Measurements from ENCODE around the gene KRT14. TPM values are rescaled to one million over a fixed set of nuclear protein-coding genes. Genes with fewer than 3 reads are reported as not detected.

The KRT14 gene
- total RNA-seq, 2 experiments from 2014 or later: not detected

GRCh38 chr17:41538565-41538991 is 48.1 kb downstream of the KRT14 start:
- no peaks in the 10 kb centered on the region for H3K36me3 Mint-ChIP-seq (ENCODE audit: low read depth)
- H3K9me3 Mint-ChIP-seq (ENCODE audit: insufficient read depth): no peaks in the 10 kb centered on the region
- no peak overlapping the region for H3K4me3 Mint-ChIP-seq
- peaks cover 8% of the 10 kb centered on the region for H3K27me3 Mint-ChIP-seq (ENCODE audit: low read depth)
- POLR2A ChIA-PET: no interaction called here
- no peak for DNase-seq
- H3K4me1 Mint-ChIP-seq (ENCODE audit: low read depth): no peaks in the 10 kb centered on the region
- no peak for ATAC-seq
- CTCF ChIA-PET: interaction anchor here (0.6 to 0.8 kb wide), 2 partner anchors 10 to 124 kb away, joined by 3 to 4 read pairs; no protein-coding TSS in a partner anchor
- no peak overlapping the region for H3K27ac Mint-ChIP-seq

GRCh38 chr17:41537990-41538389 is 48.7 kb downstream of the KRT14 start:
- no peaks in the 10 kb centered on the region for H3K36me3 Mint-ChIP-seq (ENCODE audit: low read depth)
- H3K27ac Mint-ChIP-seq: no peak overlapping the region
- no peaks in the 10 kb centered on the region for H3K9me3 Mint-ChIP-seq (ENCODE audit: insufficient read depth)
- ChIA-PET POLR2A (no interaction called here), CTCF (interaction anchor here (1.5 kb wide), 1 partner anchor 11 kb away, joined by 7 read pairs; no protein-coding TSS in a partner anchor)
- peaks cover 8% of the 10 kb centered on the region for H3K27me3 Mint-ChIP-seq (ENCODE audit: low read depth)
- ATAC-seq (no peak), DNase-seq (no peak)
- H3K4me1 Mint-ChIP-seq (ENCODE audit: low read depth): no peaks in the 10 kb centered on the region
- H3K4me3 Mint-ChIP-seq: no peak overlapping the region

DNA sequence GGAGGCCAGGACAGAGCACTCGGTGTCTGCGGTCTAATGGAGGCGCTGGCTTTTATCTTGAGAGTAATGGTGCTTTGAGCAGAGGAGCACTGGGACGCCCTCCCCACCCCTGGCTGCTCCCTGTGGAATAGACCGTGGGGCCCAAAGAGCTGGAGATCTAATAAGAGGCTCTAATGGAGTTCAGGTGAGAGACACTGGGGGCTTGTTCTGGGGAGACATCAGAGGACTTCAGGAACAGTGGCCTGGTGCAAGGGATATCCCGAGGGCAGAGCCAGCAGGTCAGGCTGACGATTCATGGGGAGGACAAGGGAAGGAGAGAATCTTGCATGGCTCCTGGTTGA is 49.1 kb downstream of the KRT14 start:
- DNase-seq (no peak), ATAC-seq (no peak)
- no peaks in the 10 kb centered on the region for H3K36me3 Mint-ChIP-seq (ENCODE audit: low read depth)
- no peak overlapping the region for H3K4me3 Mint-ChIP-seq
- CTCF ChIA-PET: interaction anchor here (1.5 kb wide), 1 partner anchor 11 kb away, joined by 7 read pairs; no protein-coding TSS in a partner anchor
- POLR2A ChIA-PET: no interaction called here
- H3K27me3 Mint-ChIP-seq (ENCODE audit: low read depth): peaks cover 12% of the 10 kb centered on the region
- H3K27ac Mint-ChIP-seq: no peak overlapping the region
- no peaks in the 10 kb centered on the region for H3K9me3 Mint-ChIP-seq (ENCODE audit: insufficient read depth)
- H3K4me1 Mint-ChIP-seq (ENCODE audit: low read depth): no peaks in the 10 kb centered on the region

- H3K4me1 Mint-ChIP-seq (ENCODE audit: low read depth): no peaks in the 10 kb centered on the region
- H3K27me3 Mint-ChIP-seq (ENCODE audit: low read depth): peaks cover 14% of the 10 kb centered on the region
- no peak overlapping the region for H3K27ac Mint-ChIP-seq
- H3K9me3 Mint-ChIP-seq (ENCODE audit: insufficient read depth): no peaks in the 10 kb centered on the region
- DNase-seq: no peak
- H3K36me3 Mint-ChIP-seq (ENCODE audit: low read depth): no peaks in the 10 kb centered on the region
- POLR2A ChIA-PET: no interaction called here
- ATAC-seq: no peak
- CTCF ChIA-PET: interaction anchor here (1.2 to 1.5 kb wide), 2 partner anchors 12 to 14 kb away, joined by 4 to 7 read pairs; no protein-coding TSS in a partner anchor
- H3K4me3 Mint-ChIP-seq: no peak overlapping the region
These were observed 49.7 kb downstream of the KRT14 start for GRCh38 chr17:41536741-41537613.

DNA sequence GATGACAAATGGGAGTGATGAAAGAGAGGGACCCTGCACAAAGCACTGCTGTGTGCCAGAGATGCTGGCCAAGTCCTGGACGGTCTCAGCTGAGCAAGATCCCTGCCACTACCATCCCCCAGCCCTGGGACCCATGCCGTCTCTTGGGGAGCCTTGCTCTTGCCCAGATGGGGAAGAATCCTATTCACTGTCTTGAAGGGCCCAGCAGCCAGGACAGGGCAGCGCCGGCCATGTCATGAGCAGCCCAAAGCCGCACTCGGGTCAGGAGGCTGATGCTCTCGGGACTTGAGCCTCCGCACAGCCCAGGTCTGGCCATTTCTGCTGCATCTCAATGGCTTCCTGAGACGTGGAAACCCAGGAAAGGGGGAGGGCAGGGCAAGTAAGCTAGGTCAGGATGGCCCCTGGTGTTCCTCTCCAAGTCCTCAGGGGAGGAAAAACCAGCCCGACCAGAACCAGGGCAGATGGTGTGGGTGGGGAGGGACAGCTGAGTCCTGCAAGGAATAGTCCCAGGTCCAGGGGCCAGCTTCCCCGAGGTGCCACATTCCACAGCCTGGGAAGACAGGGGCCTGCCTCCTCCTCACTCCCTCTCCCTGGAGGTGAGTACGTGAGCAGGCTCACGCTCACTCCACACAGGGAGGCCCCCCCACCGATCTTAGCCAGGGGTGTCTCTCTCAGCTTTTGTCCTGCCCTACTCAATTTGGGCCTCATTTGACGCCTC is 50.8 kb downstream of the KRT14 start:
- POLR2A ChIA-PET: no interaction called here
- DNase-seq (no peak), ATAC-seq (no peak)
- no peaks in the 10 kb centered on the region for H3K4me1 Mint-ChIP-seq (ENCODE audit: low read depth)
- H3K36me3 Mint-ChIP-seq (ENCODE audit: low read depth): no peaks in the 10 kb centered on the region
- no peak overlapping the region for H3K27ac Mint-ChIP-seq
- peaks cover 21% of the 10 kb centered on the region for H3K27me3 Mint-ChIP-seq (ENCODE audit: low read depth)
- H3K4me3 Mint-ChIP-seq: no peak overlapping the region
- CTCF ChIA-PET: interaction anchor here (0.9 to 2.2 kb wide), 4 partner anchors 13 to 127 kb away, joined by 3 to 16 read pairs (median 6); no protein-coding TSS in a partner anchor
- no peaks in the 10 kb centered on the region for H3K9me3 Mint-ChIP-seq (ENCODE audit: insufficient read depth)

DNA sequence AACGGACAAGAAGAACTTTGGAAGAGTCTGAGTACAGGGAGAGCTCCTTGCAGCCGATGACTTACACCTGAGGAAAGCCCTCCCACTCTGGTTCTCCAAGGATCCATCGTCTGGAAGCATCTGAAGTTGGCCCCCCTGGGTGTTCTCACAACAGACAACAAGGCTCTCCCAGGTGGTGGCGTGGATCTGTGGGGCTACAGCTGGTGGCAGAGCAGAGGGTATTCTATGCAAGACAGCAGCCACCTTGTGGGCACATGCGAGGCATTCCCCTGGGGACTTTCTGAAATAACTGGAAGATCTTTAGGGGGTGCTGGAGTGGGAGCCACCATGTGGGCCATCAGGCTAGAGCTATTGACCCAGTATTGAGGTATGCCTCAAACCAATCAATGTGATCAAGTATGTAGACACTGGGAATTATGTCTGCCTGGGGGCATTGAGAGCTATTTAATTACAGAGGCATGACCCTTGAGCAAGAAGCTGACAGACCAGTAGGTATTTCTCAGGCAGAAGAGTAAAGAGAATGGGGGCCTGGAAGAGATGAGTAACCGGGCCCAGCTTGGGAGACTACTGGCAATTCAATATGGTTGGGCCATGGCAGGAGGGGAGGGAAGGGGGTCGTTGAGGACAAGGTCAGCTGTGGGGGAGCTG is 51.7 kb downstream of the KRT14 start:
- Mint-ChIP-seq H3K27ac (no peak overlapping the region), H3K36me3 (ENCODE audit: low read depth) (no peaks in the 10 kb centered on the region), H3K4me3 (no peak overlapping the region), H3K27me3 (ENCODE audit: low read depth) (peaks cover 22% of the 10 kb centered on the region), H3K4me1 (ENCODE audit: low read depth) (no peaks in the 10 kb centered on the region), H3K9me3 (ENCODE audit: insufficient read depth) (no peaks in the 10 kb centered on the region)
- ATAC-seq (no peak), DNase-seq (no peak)
- POLR2A ChIA-PET: no interaction called here
- CTCF ChIA-PET: interaction anchor here (1.2 to 2.2 kb wide), 2 partner anchors 14 to 113 kb away, joined by 8 to 16 read pairs; no protein-coding TSS in a partner anchor

GRCh38 chr17:41533613-41534012 is 53.1 kb downstream of the KRT14 start:
- Mint-ChIP-seq H3K27ac (no peak overlapping the region), H3K36me3 (ENCODE audit: low read depth) (no peaks in the 10 kb centered on the region), H3K9me3 (ENCODE audit: insufficient read depth) (no peaks in the 10 kb centered on the region), H3K4me3 (no peak overlapping the region), H3K27me3 (ENCODE audit: low read depth) (peaks cover 35% of the 10 kb centered on the region), H3K4me1 (ENCODE audit: low read depth) (no peaks in the 10 kb centered on the region)
- DNase-seq (no peak), ATAC-seq (no peak)
- CTCF ChIA-PET: interaction anchor here (2.0 kb wide), 1 partner anchor 15 kb away, joined by 20 read pairs; no protein-coding TSS in a partner anchor
- POLR2A ChIA-PET: no interaction called here

- Mint-ChIP-seq H3K27ac (no peak overlapping the region), H3K4me3 (no peak overlapping the region), H3K27me3 (ENCODE audit: low read depth) (peaks cover 41% of the 10 kb centered on the region), H3K9me3 (ENCODE audit: insufficient read depth) (no peaks in the 10 kb centered on the region), H3K36me3 (ENCODE audit: low read depth) (no peaks in the 10 kb centered on the region), H3K4me1 (ENCODE audit: low read depth) (peaks cover 2% of the 10 kb centered on the region)
- DNase-seq (no peak), ATAC-seq (no peak)
- ChIA-PET POLR2A (no interaction called here), CTCF (interaction anchor here (0.6 to 2.0 kb wide), 2 partner anchors 16 to 116 kb away, joined by 3 to 20 read pairs; no protein-coding TSS in a partner anchor)
These were observed 53.6 kb downstream of the KRT14 start for GRCh38 chr17:41532947-41533570.

Other genes starting within 250 kb of the KRT14 start
- gene KRT33A, start 236.1 kb downstream of the KRT14 start, total RNA-seq: not detected
- gene KRT33B, start 217.1 kb downstream of the KRT14 start, total RNA-seq: not detected
- gene KRT34, start 204.6 kb downstream of the KRT14 start, total RNA-seq: not detected
- not detected for gene KRT31, start 189.3 kb downstream of the KRT14 start, total RNA-seq
- not detected for gene KRT37, start 162.3 kb downstream of the KRT14 start, total RNA-seq
- not detected for gene KRT38, start 145.9 kb downstream of the KRT14 start, total RNA-seq
- not detected for gene KRT32, start 119.5 kb downstream of the KRT14 start, total RNA-seq
- not detected for gene KRT35, start 105.7 kb downstream of the KRT14 start, total RNA-seq
- not detected for gene KRT36, start 97.0 kb downstream of the KRT14 start, total RNA-seq
- not detected for gene KRT13, start 81.3 kb downstream of the KRT14 start, total RNA-seq
- gene KRT15, start 68.0 kb downstream of the KRT14 start, total RNA-seq: not detected
- not detected for gene KRT19, start 58.6 kb downstream of the KRT14 start, total RNA-seq
- gene KRT9, start 14.8 kb downstream of the KRT14 start, total RNA-seq: not detected
- gene KRT16, start 25.9 kb upstream of the KRT14 start, total RNA-seq: not detected
- not detected for gene KRT17, start 37.7 kb upstream of the KRT14 start, total RNA-seq
- gene EIF1, start 102.0 kb upstream of the KRT14 start, total RNA-seq: 100 to 1,000 TPM; 661 to 670 TPM
- not detected for gene GAST, start 125.4 kb upstream of the KRT14 start, total RNA-seq
- gene HAP1, start 147.7 kb upstream of the KRT14 start, total RNA-seq: under 1 TPM; 0.08 to 0.11 TPM
- 1 to 10 TPM; 5.2 to 6.0 TPM for gene JUP, start 199.8 kb upstream of the KRT14 start, total RNA-seq
- gene P3H4, start 225.1 kb upstream of the KRT14 start, total RNA-seq: 1 to 10 TPM; 2.7 to 3.5 TPM
- not detected for gene FKBP10, start 226.1 kb upstream of the KRT14 start, total RNA-seq
- gene NT5C3B, start 249.3 kb upstream of the KRT14 start, total RNA-seq: 10 to 100 TPM; 15.7 to 17.8 TPM